ENCODE measurements around the gene RAP1GAP. TPM values are rescaled to one million over a fixed set of nuclear protein-coding genes. Genes with fewer than 3 reads are reported as not detected.

RAP1GAP gene
- total and polyA plus RNA-seq, 9 of the 15 experiments (the other 6 are each of a cell fraction or from before 2014, with no cell fraction given), result 0.29 to 30.2 (median 19.2) TPM

DNA sequence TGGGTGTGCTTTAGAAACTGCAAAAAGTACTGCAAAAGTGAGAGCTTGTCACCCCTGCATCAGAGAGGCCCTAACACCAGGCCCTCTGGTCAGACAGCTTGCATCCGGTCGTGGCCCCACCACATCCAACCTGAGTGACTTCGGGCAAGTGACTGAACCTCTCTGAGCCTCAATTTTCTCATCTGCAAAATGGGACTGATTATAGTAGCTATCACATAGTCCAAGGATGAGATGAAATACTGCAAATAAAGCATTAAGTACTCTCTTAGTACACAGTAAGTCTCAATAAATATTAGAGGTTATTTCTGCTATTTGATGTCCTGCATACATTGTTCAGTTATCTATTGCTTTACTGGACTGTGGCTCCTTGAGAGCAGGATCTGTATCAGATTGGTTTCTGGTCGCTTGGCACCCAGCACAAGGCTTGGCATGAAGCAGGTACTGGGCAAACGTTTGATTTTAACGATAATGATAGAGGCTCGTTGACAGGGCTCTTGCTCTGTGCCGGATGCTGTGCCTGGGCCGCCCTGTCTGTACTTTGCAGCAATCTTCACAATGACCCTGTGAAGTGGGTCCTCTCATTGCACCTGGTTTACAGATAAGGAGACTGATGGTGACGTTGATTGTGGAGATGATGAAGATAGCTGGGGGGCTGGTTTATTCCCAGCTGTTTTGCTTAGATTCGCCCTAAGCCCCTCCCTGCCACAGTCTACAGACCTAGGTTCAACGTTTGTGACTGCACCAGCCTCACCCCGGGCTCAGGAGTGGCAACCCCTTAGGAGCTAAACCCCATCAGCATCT lies 43.6 kb downstream of the RAP1GAP start:
- DNase-seq (ENCODE audit: extremely low read depth in 1 of 4, low spot score in 3 of 4), result no peak
- peaks cover 29% of the 10 kb centered on the region for H3K36me3 ChIP-seq (ENCODE audit: control insufficient read depth, insufficient read depth, low read length)
- no peak overlapping the region for H3K4me2 ChIP-seq (ENCODE audit: insufficient read depth, low read length)
- no TSS peak for BruUV-seq (replicated peaks)
- no peak for ATAC-seq
- TF ChIP-seq HDAC2 (IDR thresholded peaks at IDR 0.05) (0 out of 2 replicates have a peak, but pooled peaks have one; percentile 47), NBN (IDR thresholded peaks at IDR 0.05; ENCODE audit: low read depth) (no peak), CBX3 (IDR thresholded peaks at IDR 0.05; ENCODE audit: borderline replicate concordance in 1 of 2, low read length in 2 of 2) (0 out of 3 replicates have a peak, but pooled peaks of 1 of the 2 experiments have one; percentile 13), KDM1A (IDR thresholded peaks at IDR 0.05) (peak; percentile 61 to 65; a peak in 3 of 4 replicates), PTBP1 (IDR thresholded peaks at IDR 0.05; ENCODE audit: low read depth, low read length) (0 out of 2 replicates have a peak, but pooled peaks have one; percentile 56), SUPT5H (IDR thresholded peaks at IDR 0.05) (no peak), BRD9 (IDR thresholded peaks at IDR 0.05; ENCODE audit: low read depth, partially characterized antibody) (peak; percentile 80), KLF6 (CRISPR knock-in tag; IDR thresholded peaks at IDR 0.05; ENCODE audit: borderline replicate concordance) (no peak), RCOR1 (IDR thresholded peaks at IDR 0.05; ENCODE audit: borderline replicate concordance in 1 of 2, low read depth in 2 of 2, low read length in 2 of 2) (peak in 1 of 2 experiments; percentile 3; a peak in 1 of 4 replicates), BCOR (IDR thresholded peaks at IDR 0.05) (peak; percentile 92), ADNP (tag; IDR thresholded peaks at IDR 0.05) (peak; percentile 89), RBM25 (IDR thresholded peaks at IDR 0.05; ENCODE audit: low read depth, low read length, severe bottlenecking) (peak; percentile 90), SMARCA5 (IDR thresholded peaks at IDR 0.05) (peak; percentile 90), TSC22D4 (tag; IDR thresholded peaks at IDR 0.05) (no peak)
- no peaks in the 10 kb centered on the region for H3K9me1 ChIP-seq (ENCODE audit: control insufficient read depth, insufficient read depth, low read length)
- WGBS (ENCODE audit: insufficient coverage, low coverage, missing lambda C conversion rate), result 68% methylated on average over 13 of the region's 13 CpGs
- ChIA-PET CTCF (ENCODE audit: low intra/inter-chr PET ratio) (no interaction called here), POLR2A (interaction anchor here (0.6 to 1.3 kb wide), 5 partner anchors 9 to 611 kb away, joined by 3 to 4 read pairs (median 3); no protein-coding TSS in a partner anchor)
- H2AFZ ChIP-seq (ENCODE audit: low read depth, low read length), result no peak overlapping the region
- H4K20me1 ChIP-seq (replicated peaks; ENCODE audit: control insufficient read depth, insufficient read depth, low read length), result no peaks in the 10 kb centered on the region
- H3K9ac ChIP-seq (ENCODE audit: insufficient read depth in 1 of 2, low read depth in 2 of 2, low read length in 2 of 2), result no peak overlapping the region; a peak in 1 of 4 replicates
- FAIRE-seq, result no peak
- in situ Hi-C loops (cut with MboI) (no loop called here), intact Hi-C loops (cut with micrococcal nuclease) (no loop called here)
- H3K27me3 ChIP-seq (ENCODE audit: control insufficient read depth in 2 of 2, insufficient read depth in 2 of 2, low read length in 2 of 2), result no peaks in the 10 kb centered on the region
- H3K27ac ChIP-seq (ENCODE audit: extremely low read depth, low read depth, low read length), result no peak overlapping the region
- peaks cover 15 to 45% of the 10 kb centered on the region in 2 experiments for H3K4me1 ChIP-seq (replicated peaks in 1 of 2; ENCODE audit: control insufficient read depth in 2 of 2, insufficient read depth in 2 of 2, low read length in 2 of 2)
- H3K4me3 ChIP-seq, result no peak overlapping the region
- H3K9me3 ChIP-seq (replicated peaks; ENCODE audit: control insufficient read depth, insufficient read depth, low read depth, low read length), result no peaks in the 10 kb centered on the region
- H3K79me2 ChIP-seq (ENCODE audit: control insufficient read depth, insufficient read depth, low read length), result peaks cover 16% of the 10 kb centered on the region

Data from K562 (cell line).